K562 (cell line): ENCODE data around the gene FOXA3. TPM values are rescaled to one million over a fixed set of nuclear protein-coding genes. Genes with fewer than 3 reads are reported as not detected.

Experiments
- BHLHE40 ChIP-seq: IDR thresholded peaks from 2 replicates; pipeline ENCODE4 v1.6.1; 2011; ENCODE audit warnings: low read length, improper control_type of control experiment
- HNRNPLL ChIP-seq: fragments of 200-400 bp; formaldehyde crosslinking; IDR thresholded peaks from 2 replicates; pipeline ENCODE4 v1.6.1; 2017; ENCODE audit warnings: low read length, low read depth, mild to moderate bottlenecking; ENCODE audit not compliant: poor library complexity, severe bottlenecking
- MYNN ChIP-seq, 2 experiments: sonication (generic); formaldehyde crosslinking in 1 of 2; IDR thresholded peaks; 2 replicates each; pipeline versions ENCODE4 v1.5.0 to v1.6.1; 2016 to 2020; ENCODE audit warnings: antibody characterized with exemption in 1 of 2, missing genetic modification reagents in 1 of 2
- RCOR1 ChIP-seq, 2 experiments: IDR thresholded peaks; 2 replicates each; pipeline ENCODE4 v1.6.1; 2012; ENCODE audit warnings: low read depth in 2 of 2, low read length in 2 of 2, borderline replicate concordance in 1 of 2, improper control_type of control experiment in 1 of 2
- SMARCC2 ChIP-seq: fragments of 450-650 bp; IDR thresholded peaks from 2 replicates; pipeline ENCODE4 v1.6.1; 2017; ENCODE audit warnings: antibody characterized with exemption, moderate library complexity, mild to moderate bottlenecking, low read depth
- TAF15 ChIP-seq: fragments of 200-400 bp; formaldehyde crosslinking; IDR thresholded peaks from 2 replicates; pipeline ENCODE4 v1.6.1; 2017; ENCODE audit warnings: mild to moderate bottlenecking, low read depth, low read length, moderate library complexity
- WHSC1 ChIP-seq: IDR thresholded peaks from one replicate; pipeline ENCODE4 v1.6.1; 2012; ENCODE audit warnings: low read length, control low read depth, inconsistent platforms
- ZBED1 ChIP-seq: IDR thresholded peaks from 2 replicates; pipeline ENCODE4 v1.6.1; 2014
- ZNF764 ChIP-seq: fragments of 250-450 bp; sonication (Bioruptor Pico); IDR thresholded peaks from 2 replicates; pipeline ENCODE4 v1.4.0; 2020; ENCODE audit warnings: low read depth, mild to moderate bottlenecking, moderate library complexity
- polyA plus RNA-seq, 8 experiments: library from polyadenylated mRNA; depleted of rRNA in 4 of 8; stranded (reverse) in 5 of 8; unstranded in 3 of 8; fragments of >200 nt; fragmentation: Nextera tagmentation in 2 of 8; fragmentation: Illumina TruSeq in 1 of 8; extraction: Ambion mirVana in 2 of 8; extraction: Trizol in 1 of 8; gene quantifications; 2 replicates each; pipeline versions ENCODE4 v1.2.1 to v1.2.3, GENCODE V29; 2011 to 2014; ENCODE audit warnings: inconsistent platforms in 1 of 8, missing spikeins in 1 of 8
- total RNA-seq, 7 experiments: library from RNA; depleted of rRNA in 6 of 7; stranded (reverse); fragments of >200 nt in 6 of 7; fragmentation: Illumina TruSeq in 2 of 7; extraction: Trizol in 2 of 7; gene quantifications; 2 replicates each; pipeline versions ENCODE4 v1.2.1 to v1.2.3, GENCODE V29; 2011 to 2021; ENCODE audit warnings: low replicate concordance in 1 of 7
- TF ChIP-seq, protein P1 (sequence below): sonication (generic); formaldehyde crosslinking; IDR thresholded peaks from 2 replicates; pipeline ENCODE4 v1.8.1; 2023; ENCODE audit warnings: mild to moderate bottlenecking, missing genetic modification reagents, moderate library complexity
- TF ChIP-seq, protein P2 (sequence below): fragments of 250-450 bp; sonication (Bioruptor Pico); IDR thresholded peaks from 2 replicates; pipeline ENCODE4 v1.5.0; 2021
- TF ChIP-seq, protein P3 (sequence below): fragments of 450-650 bp; IDR thresholded peaks from 2 replicates; pipeline ENCODE4 v1.6.1; 2016; ENCODE audit warnings: mild to moderate bottlenecking, moderate library complexity

The FOXA3 gene
- total and polyA plus RNA-seq, 9 of the 15 experiments (the other 6 are each of a cell fraction or from before 2014, with no cell fraction given), result 1.3 to 15.5 (median 4.7) TPM

- TF ChIP-seq, protein P1, sequence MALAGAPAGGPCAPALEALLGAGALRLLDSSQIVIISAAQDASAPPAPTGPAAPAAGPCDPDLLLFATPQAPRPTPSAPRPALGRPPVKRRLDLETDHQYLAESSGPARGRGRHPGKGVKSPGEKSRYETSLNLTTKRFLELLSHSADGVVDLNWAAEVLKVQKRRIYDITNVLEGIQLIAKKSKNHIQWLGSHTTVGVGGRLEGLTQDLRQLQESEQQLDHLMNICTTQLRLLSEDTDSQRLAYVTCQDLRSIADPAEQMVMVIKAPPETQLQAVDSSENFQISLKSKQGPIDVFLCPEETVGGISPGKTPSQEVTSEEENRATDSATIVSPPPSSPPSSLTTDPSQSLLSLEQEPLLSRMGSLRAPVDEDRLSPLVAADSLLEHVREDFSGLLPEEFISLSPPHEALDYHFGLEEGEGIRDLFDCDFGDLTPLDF (CRISPR knock-in tag), result no peak; the same call in 1 of the 2 replicates
- peak; percentile 58 for TF ChIP-seq MYNN (IDR thresholded peaks at IDR 0.05)
- no peak for TF ChIP-seq MYNN (CRISPR knock-in tag; IDR thresholded peaks at IDR 0.05)
- TF ChIP-seq ZNF764 (CRISPR knock-in tag), result no peak
- TF ChIP-seq HNRNPLL, result no peak
- TF ChIP-seq WHSC1, result no peak
- peak; percentile 50; the same call in 1 of the 2 replicates for TF ChIP-seq ZBED1
- peak; percentile 99 for TF ChIP-seq BHLHE40
- TF ChIP-seq TAF15, result no peak
- TF ChIP-seq SMARCC2, result 0 out of 2 replicates have a peak, but pooled peaks have one; percentile 25
- TF ChIP-seq RCOR1 (IDR thresholded peaks at IDR 0.05; ENCODE audit: borderline replicate concordance in 1 of 2, low read depth in 2 of 2, low read length in 2 of 2), result peak; percentile 49 to 94; a peak in 3 of 4 replicates
- TF ChIP-seq, protein P2, sequence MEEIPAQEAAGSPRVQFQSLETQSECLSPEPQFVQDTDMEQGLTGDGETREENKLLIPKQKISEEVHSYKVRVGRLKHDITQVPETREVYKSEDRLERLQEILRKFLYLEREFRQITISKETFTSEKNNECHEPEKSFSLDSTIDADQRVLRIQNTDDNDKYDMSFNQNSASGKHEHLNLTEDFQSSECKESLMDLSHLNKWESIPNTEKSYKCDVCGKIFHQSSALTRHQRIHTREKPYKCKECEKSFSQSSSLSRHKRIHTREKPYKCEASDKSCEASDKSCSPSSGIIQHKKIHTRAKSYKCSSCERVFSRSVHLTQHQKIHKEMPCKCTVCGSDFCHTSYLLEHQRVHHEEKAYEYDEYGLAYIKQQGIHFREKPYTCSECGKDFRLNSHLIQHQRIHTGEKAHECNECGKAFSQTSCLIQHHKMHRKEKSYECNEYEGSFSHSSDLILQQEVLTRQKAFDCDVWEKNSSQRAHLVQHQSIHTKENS (CRISPR knock-in tag), result no peak
- TF ChIP-seq, protein P3, sequence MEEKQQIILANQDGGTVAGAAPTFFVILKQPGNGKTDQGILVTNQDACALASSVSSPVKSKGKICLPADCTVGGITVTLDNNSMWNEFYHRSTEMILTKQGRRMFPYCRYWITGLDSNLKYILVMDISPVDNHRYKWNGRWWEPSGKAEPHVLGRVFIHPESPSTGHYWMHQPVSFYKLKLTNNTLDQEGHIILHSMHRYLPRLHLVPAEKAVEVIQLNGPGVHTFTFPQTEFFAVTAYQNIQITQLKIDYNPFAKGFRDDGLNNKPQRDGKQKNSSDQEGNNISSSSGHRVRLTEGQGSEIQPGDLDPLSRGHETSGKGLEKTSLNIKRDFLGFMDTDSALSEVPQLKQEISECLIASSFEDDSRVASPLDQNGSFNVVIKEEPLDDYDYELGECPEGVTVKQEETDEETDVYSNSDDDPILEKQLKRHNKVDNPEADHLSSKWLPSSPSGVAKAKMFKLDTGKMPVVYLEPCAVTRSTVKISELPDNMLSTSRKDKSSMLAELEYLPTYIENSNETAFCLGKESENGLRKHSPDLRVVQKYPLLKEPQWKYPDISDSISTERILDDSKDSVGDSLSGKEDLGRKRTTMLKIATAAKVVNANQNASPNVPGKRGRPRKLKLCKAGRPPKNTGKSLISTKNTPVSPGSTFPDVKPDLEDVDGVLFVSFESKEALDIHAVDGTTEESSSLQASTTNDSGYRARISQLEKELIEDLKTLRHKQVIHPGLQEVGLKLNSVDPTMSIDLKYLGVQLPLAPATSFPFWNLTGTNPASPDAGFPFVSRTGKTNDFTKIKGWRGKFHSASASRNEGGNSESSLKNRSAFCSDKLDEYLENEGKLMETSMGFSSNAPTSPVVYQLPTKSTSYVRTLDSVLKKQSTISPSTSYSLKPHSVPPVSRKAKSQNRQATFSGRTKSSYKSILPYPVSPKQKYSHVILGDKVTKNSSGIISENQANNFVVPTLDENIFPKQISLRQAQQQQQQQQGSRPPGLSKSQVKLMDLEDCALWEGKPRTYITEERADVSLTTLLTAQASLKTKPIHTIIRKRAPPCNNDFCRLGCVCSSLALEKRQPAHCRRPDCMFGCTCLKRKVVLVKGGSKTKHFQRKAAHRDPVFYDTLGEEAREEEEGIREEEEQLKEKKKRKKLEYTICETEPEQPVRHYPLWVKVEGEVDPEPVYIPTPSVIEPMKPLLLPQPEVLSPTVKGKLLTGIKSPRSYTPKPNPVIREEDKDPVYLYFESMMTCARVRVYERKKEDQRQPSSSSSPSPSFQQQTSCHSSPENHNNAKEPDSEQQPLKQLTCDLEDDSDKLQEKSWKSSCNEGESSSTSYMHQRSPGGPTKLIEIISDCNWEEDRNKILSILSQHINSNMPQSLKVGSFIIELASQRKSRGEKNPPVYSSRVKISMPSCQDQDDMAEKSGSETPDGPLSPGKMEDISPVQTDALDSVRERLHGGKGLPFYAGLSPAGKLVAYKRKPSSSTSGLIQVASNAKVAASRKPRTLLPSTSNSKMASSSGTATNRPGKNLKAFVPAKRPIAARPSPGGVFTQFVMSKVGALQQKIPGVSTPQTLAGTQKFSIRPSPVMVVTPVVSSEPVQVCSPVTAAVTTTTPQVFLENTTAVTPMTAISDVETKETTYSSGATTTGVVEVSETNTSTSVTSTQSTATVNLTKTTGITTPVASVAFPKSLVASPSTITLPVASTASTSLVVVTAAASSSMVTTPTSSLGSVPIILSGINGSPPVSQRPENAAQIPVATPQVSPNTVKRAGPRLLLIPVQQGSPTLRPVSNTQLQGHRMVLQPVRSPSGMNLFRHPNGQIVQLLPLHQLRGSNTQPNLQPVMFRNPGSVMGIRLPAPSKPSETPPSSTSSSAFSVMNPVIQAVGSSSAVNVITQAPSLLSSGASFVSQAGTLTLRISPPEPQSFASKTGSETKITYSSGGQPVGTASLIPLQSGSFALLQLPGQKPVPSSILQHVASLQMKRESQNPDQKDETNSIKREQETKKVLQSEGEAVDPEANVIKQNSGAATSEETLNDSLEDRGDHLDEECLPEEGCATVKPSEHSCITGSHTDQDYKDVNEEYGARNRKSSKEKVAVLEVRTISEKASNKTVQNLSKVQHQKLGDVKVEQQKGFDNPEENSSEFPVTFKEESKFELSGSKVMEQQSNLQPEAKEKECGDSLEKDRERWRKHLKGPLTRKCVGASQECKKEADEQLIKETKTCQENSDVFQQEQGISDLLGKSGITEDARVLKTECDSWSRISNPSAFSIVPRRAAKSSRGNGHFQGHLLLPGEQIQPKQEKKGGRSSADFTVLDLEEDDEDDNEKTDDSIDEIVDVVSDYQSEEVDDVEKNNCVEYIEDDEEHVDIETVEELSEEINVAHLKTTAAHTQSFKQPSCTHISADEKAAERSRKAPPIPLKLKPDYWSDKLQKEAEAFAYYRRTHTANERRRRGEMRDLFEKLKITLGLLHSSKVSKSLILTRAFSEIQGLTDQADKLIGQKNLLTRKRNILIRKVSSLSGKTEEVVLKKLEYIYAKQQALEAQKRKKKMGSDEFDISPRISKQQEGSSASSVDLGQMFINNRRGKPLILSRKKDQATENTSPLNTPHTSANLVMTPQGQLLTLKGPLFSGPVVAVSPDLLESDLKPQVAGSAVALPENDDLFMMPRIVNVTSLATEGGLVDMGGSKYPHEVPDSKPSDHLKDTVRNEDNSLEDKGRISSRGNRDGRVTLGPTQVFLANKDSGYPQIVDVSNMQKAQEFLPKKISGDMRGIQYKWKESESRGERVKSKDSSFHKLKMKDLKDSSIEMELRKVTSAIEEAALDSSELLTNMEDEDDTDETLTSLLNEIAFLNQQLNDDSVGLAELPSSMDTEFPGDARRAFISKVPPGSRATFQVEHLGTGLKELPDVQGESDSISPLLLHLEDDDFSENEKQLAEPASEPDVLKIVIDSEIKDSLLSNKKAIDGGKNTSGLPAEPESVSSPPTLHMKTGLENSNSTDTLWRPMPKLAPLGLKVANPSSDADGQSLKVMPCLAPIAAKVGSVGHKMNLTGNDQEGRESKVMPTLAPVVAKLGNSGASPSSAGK, result peak; percentile 30; the same call in 1 of the 2 replicates
Measured at GRCh38 chr19:45882652-45883585, 18.8 kb downstream of the FOXA3 start (continued).
